ENCODE results near the gene CNTN4.

CNTN4 gene

DNA sequence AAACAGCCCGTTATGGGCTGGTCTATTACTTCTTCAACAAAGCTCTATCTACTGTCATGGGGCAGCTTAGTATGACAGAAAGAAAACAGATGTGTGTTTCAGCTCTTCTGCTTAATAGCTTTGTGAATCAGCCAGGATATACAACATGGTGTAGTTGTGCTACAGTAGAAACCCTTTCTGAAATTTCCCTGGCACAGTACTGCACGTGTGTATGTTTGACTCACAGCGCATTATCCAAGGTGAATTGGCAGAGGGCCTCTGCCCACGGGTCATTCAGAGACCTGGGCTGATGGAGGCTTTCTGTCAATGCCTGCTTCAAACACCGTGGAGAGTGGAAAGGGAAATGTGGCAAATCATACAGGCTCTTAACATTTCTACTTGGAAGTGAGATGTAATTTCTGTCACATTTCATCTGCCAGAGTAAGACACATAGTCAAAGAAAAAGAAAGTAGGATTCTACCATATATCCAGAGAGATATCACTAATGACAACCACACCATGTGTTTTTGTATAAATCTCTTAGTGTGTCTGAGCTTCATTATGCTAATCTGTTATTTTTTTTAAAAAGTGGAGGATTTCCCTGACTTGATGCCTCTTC is 505.1 kb downstream of the CNTN4 start:
- DNase-seq = no peak

DNA sequence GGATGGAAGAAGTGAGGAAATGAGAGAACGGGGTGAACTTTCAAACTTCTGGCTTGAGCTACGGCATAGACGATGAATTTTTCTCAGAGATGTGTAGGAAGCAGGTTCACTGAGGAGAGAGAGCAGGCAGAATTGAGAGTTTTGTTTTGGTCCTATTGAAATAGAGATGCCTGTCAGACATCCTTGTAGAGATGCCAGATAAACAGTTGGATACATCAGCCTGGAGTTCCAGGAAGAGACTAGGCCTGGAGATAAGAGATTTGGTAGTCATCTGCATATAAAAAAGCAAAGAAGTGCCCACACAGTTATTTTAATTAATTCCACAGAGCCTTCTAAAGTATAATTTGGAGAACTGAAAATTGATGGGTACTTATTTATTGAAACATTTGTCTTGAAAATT is 515.9 kb downstream of the CNTN4 start:
- DNase-seq = peak in 1 of 14 donors; percentile 51

DNA sequence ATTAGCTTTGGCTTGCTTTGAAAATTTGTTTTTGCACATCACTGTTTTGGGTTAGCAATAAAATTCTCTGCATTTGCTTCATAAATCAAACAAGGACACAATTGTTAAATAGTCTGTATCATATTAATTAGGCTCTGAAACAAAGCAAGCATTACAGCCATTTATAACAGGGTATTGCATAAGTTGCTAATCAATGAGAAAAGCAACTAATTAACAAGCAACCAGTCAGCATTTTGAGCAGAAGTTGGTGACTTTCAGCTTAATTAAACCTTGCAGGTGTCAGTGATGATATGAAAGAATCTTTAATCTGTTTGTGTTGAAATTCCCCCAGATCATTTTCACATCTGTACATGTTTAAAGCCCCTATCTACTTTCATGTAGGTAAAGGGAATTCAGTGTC is 516.4 kb downstream of the CNTN4 start:
- no peak for DNase-seq

DNA sequence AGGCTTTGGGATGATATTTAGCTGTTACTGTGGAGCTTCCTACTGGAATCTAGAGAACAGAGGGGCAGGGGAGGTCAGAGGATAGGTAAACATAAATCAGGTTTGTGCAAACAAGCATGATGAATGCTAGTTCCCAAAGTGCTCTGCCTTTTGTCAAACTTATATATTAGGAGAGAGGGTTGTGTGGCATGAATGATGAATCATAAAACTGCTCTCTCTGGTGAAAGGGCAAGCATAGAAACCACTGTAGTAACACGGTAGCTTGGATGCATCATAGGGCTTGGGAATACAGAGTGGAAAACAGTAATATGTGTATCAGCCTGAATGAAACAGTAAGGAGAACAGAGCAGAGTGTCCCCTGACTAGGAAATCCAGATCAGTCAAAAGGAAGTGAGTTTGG is 524.8 kb downstream of the CNTN4 start:
- no peak for DNase-seq

DNA sequence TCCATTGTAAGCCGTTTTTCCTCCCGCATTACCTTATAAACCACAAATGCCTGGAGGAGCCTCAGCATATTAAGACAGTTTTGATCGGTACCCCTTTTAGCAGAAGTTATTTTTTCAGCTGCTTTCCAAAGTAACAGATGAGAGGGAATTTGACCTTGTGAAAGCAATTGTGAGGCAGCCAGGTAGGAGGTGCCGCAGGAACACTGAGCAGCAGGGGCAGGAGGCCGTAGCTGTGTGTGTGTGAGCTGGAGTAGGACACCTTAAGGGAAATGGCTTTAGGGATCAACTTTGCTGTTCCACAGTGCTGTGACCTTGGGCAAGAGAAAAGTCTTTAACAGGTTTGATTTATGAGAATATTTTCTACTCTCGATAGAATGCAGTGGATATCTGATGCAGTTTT is 529.5 kb downstream of the CNTN4 start:
- no peak for DNase-seq

DNA sequence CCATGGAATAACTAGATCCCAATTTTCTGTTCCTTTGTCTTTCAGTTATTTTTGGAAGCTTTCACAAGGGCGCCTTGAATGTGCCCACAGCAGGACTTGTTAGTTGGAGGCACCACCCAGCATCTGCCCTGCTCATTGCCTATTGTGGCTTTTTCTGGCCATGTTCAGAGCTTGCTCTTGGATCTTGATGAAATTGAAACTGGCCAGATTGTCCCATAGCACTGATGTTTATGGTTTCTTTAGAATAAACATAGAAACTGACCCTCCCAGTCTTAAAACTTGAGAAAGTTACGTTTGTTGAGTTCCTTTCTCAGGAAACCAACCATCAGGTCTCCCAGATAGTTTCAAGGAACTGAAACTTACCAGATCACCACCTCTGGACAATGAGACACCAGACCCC is 536.8 kb downstream of the CNTN4 start:
- DNase-seq = no peak

DNA sequence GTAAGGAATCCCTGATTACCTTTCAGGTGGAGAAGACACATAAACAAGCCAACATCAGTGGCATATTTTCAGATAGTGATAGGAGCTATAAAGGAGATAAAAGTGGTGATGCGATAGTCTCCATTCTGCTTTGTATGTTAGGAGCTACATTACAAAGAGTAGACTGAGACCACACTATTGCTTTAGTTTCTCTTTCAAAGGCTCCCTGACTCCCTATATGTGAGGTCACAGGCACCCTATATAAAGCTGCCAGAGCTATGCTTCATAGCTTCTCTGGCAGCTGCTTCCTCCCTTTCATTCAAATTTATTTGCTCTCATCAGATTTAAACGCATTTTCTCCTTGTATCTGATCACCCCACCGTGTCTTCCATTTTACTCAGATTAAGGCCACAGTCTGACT is 544.9 kb downstream of the CNTN4 start:
- no peak for DNase-seq

DNA sequence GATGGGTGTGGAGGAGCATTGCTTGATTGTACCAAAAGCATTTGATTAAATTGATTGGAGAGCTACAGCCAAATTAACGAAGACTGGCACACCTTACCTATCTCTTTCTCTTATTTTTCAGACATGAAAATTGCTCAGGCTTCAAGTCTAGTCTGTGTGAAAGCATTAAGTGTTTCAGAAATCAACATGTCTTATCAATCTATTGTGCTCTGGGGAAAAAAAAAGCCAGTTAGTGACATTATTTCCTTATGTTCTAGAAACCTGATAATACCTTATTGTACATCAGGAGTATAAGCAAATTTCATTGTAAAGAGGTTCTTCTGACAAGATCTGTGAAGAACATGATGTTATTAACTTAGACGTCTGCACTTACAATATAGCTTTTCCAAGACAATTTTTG is 546.3 kb downstream of the CNTN4 start:
- DNase-seq = no peak

DNA sequence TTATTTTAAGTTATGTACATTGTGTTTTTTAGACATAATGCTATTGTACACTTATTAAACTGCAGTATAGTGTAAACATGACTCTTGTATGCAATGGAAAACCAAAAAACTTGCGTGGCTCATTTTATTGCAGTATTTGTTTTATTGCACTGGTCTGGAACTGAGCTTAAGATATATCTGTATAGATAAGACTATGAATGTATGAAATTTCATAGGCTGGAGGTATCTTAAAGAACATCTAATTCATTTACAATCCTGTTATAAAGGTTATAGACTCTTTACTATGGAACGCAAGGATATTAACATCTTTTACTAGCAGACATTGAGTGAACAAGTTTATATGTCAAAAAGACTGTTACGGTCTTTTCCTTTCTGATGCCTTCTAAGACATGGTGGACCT is 552.1 kb downstream of the CNTN4 start:
- no peak for DNase-seq

DNA sequence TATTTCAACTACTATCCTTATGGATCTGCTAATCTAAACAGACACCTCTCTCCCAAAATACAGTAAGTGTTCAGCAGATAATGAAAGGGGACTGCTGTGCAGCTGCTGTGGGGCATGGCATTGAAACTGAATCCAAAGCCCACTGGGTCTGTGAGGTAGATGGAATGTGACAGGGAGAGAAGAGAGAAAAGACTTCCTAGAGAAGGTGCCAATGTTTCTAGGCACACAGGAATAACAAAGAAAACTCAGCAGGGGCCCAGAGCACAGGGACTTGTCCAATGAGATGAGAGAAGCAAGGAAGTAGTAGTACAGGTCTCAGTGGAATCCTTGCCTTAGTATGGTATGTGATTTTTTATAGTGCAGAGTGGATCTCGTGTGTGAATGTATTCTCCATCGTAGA is 553.7 kb downstream of the CNTN4 start:
- peak in 1 of 14 donors; percentile 42 for DNase-seq

DNA sequence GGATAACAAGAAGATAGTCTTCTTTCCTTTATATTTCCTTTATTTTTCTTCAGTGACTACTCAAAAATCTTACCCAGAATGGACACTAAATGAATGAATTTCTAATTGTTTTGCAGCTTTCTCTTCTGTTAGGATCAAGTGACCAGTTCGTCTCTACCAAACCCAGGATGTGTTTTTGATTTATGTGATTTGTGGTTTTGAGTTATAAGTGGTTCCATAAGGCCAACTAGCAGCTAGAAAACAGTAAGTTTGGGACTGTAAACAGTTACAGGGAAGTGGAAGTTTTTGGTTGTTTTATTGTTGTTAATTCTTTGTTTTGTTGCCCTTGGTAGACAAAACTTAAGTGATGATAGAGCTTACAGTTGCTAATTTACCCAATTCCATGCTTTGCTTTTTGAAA is 555.0 kb downstream of the CNTN4 start:
- DNase-seq = no peak

DNA sequence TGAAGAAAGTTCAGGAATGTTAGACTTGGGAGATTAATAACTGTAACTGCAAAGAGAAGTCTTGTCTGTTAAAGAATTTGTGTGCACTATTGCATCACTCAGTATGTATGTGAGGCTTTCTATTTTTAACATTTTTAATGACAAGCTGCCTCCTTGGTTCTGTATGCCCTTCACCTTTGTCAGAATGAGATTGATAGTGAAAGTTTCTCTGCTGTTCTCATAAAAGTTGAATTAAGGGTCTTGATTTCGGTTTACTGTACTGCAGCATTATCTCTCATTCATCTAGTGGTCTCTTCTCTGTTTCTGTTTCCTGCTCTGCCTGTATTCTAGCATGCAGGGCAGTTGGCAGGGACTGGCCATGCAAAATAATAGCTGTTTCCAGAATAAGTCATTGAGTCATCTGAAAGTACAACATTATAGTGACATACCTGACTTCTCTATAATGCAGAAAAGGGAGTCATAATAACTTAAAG is 556.6 kb downstream of the CNTN4 start:
- DNase-seq = peak in 1 of 14 donors; percentile 34

DNA sequence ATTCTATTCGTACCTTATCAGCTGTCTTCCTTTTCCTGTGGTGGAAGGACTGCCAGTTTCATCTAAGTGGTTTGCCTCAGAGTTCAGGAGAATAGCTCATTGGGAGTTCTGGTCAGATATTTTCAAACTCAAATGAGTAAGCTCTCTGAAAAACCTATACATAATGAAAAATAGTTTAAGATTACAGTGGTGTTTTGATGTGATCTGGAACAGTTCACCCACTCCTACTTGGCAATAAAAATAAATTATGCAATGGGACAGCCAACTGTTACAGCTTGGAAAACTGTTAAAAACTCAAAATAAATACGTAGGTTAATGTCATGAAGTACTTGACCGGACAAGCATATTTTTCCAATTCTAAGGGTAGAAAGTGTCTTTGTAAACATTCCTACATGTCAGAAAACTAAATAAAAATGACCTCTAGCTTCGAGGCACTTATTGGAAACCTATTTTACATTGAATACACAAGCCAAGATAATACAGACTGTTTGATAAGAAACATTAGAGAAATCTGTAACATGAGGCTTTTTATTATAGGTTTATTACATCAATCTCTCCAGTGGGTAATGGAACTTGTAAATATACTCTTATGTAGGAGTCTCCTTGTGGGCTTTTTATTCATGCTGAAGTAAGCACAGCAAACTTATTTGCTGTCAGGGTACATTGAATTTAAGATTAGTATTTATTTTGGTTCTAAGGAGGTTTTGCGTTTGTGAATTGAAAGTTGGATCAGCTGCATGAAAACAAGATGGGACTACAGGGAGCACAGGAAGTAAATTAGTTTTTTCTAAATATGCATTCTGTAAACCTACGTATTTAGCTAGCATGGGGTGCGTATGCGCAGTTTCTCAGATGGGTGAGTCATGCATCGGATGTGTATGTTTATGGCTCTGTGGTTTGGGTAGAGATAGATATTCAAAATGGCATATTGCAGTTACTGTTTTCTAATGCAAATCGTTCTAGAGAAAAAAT is 558.4 kb downstream of the CNTN4 start:
- no peak for DNase-seq

DNA sequence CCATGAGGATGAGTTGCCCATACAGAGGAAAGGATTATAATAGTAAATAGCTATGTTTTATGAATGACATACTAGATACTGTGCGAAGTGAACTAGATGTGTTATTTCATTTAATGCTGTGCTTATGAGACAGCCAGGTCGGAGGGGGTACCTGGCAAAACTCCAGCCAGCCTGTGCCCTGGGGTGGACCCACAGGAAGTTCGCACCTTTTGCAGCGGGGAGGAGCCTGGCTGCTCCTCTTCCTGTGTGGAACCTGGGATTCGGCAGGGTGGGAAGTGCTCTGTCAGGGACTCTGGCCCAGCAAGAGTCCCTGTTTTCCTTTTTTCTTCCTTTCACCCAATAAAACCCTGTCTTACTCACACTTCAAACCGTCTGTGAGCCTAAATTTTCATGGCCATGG is 559.3 kb downstream of the CNTN4 start:
- no peak for DNase-seq

DNA sequence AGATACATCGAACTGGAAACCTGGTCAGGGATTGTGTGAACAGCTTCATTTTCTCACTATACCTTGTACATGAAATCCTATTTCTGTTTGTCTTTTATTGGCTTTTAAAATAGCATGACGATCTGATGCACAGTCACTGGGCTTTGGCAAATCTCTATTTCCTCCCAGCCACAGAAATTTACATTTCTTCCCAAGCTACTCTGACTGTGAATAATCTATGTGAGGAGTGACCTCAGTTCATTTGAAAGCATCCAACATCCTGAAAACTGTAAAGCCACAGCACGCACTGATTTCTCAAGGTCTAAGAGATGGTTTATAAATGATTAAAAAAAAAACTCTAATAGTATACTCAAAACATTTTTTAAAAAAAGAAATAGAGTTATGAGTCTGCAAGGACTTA is 561.2 kb downstream of the CNTN4 start:
- DNase-seq = no peak

DNA sequence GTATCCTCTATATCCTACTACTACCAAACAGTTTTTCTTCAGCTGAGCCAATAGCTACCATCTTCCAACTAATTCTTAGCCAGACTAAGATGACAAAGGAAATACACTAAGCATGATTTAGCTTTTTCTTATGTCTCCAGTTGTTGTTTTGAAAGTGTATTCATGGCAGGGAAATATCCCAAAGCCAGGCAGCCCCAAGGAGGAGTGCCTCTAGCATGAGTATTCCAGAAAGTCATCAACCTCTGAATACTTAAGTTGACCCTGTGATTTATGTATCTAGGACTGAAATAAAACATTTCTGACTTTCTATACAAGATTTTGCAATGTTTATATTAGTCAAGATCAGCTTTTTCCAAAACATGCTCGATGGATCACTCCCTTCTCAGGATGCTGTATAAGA is 562.4 kb downstream of the CNTN4 start:
- no peak for DNase-seq

DNA sequence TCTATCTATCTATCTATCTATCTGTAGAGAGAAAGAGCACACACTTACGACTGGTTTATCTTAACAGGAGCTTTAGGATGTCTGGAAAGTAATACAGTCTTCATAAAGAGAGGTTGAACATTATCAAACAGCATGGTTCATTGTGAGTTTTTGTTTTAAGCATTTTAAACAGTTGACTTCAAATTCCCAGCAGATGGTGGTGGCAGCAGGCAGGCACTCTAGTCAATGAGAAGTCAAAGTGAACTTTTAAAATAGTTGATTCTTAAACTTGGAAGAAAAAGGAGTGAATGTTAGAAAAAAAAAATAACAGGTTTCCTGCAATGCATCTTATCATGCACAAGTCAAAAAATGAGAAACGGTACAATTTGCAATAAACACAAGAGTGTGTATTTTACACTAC is 578.8 kb downstream of the CNTN4 start:
- DNase-seq = no peak

DNA sequence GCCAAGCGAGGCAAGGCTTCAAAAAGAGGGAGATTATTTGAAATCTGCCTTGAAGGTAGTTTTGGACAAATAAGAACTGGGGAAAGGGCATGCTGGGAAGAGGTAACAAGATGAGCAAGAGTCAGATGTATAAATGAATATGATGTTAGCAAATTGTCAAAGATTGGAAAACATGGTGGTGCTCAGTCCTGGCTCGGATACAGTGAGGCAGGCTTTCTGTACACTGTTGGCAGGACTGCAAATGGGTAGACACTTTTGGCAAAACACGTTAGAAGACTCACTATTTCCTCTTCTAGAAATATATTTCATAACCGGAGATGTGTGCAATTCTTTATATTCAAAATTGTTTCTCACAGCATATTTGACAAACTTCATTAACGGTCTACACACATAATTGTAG is 581.6 kb downstream of the CNTN4 start:
- DNase-seq = no peak

DNA sequence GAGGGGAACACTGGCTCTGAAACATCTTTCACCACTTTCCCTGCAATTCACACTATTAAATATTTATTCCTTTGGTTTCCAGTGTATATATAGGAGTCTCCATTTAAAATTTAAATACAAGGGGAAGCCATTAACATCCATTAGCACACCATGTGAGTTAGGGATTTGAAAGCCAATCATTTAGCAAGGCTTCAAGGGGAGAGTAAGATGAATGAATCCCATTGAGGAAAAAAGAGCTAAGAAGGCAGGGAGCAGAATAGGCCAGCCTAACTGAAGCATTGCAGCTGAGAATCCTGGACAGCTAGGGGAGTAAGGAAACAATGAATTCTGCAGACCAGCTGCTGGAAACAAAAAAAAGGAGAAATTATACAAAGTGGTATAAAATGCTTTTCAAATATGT is 585.4 kb downstream of the CNTN4 start:
- DNase-seq = no peak

DNA sequence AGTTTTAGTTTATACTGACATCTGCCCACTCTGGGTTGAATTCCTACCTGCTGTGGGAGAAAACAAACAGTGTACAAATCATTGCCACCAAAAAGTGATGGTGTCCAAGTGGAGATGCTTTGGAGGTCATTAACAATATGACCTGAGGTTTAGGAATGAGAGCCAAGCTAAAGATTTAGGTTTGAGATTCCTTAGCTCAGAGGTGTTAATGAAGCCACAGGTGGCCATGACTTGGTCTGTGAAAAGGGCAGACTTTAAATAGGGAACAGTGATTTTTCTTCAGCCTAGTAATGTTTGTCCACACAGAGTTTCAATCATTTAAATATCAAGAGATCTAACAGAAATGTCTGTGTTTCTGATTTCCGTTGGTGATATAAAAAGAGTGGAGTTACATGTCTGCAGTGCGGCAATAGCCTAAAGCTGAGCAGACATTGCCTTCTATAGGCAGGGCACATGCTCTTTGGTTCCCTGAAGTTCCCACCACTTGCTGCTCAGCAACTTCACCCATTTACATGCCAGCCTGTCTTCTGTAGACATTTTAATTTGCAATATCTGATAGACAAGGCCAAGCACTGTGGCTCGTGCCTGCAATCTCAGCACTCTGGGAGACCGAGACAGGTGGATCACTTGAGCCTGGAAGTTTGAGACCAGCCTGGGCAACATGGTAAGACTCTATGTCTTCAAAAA is 588.3 kb downstream of the CNTN4 start:
- DNase-seq = no peak

DNA sequence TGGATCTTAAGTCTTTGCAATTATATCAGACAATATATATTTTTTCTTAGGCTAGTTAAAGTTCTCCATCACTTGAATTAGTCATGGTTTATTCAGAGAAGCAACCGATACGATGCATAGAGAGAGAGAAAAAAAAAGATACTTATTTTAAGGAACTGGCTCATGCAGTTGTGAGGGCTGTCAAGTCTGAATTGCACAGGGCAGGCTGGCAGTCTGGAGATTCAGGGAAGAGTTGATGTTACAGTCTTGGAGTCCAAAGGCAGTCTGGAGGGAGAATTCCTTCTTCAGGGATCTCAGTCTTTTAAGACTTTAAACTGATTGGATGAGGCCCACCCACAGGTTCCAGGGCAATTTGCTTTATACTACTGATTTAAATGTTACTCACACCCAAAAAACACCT is 598.9 kb downstream of the CNTN4 start:
- DNase-seq = no peak

DNA sequence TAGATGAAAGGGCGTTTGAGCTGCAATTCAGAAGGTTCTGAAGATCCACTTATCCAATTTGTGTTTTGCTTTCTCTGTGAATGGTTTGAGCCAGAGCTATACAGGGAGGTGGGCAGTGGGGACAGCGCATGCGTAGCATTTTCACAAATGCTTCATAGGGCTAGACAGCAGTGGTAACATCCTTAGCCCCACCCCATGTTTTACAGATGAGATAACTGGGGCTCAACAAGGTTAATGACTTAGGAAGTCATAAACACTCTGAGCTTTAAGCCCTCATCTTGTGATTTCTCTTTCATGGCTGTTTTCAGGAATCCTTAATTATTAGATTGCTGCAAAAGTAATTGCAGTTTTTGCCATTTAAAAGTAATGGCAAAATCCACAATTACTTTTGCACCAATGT is 602.8 kb downstream of the CNTN4 start:
- DNase-seq = no peak

DNA sequence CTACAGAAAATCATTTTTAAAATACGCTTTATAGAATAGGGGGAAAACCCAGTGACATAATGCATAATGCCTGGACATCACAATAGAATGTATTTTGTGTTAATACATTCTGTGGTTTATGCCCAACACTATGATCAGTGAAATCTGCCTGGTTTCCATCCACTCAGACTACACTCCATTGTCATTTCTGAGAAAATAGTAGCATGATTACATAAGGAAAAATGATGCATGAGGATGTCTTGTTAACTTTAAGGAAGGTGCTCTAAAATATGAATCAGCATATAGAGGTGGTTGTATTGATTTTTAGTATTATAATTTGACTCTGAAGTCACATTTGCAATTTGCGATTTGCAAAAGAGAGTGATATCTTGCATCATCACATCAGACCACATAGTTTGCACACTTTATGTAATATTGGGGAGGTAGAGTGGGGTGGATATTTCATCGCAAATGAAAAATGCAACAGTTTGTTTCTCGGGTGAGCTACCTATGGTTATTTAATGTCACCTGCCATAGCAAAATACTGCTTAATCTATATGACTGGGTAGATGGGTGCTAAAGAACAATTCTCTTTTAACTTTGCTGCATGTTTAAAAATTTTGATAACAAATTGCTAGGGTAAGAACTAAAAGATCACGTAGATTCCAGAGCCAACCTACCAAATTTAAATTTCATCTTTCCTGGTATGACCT is 607.6 kb downstream of the CNTN4 start:
- no peak for DNase-seq
